GM21529 (cell line): ENCODE measurements around the gene SNORC.

ENCODE experiments used
- ATAC-seq: cut with Tn5 transposase; IDR thresholded peaks from one replicate; pipeline ENCODE4 v1.9.1; 2021; ENCODE audit not compliant: unreplicated experiment

Gene SNORC

GRCh38 chr2:232882085-232882484 is 12.0 kb downstream of the SNORC start:
- no peak for ATAC-seq

GRCh38 chr2:232882505-232883115 is 12.5 kb downstream of the SNORC start:
- ATAC-seq = no peak

- ATAC-seq = no peak
These were observed 13.2 kb downstream of the SNORC start for GRCh38 chr2:232883116-232883721.

GRCh38 chr2:232884001-232884421 is 13.9 kb downstream of the SNORC start:
- ATAC-seq = no peak

GRCh38 chr2:232884549-232885263 is 14.6 kb downstream of the SNORC start:
- no peak for ATAC-seq

GRCh38 chr2:232885264-232885961 is 15.3 kb downstream of the SNORC start:
- no peak for ATAC-seq

- no peak for ATAC-seq
These were observed 16.1 kb downstream of the SNORC start for GRCh38 chr2:232886176-232886575.

GRCh38 chr2:232886632-232887031 is 16.6 kb downstream of the SNORC start:
- no peak for ATAC-seq

- ATAC-seq = no peak
These were observed 17.2 kb downstream of the SNORC start for GRCh38 chr2:232887171-232887850.

- ATAC-seq = no peak
These were observed 18.2 kb downstream of the SNORC start for GRCh38 chr2:232888099-232888836.

GRCh38 chr2:232888839-232889529 is 18.9 kb downstream of the SNORC start:
- no peak for ATAC-seq

- ATAC-seq = no peak
These were observed 19.9 kb downstream of the SNORC start for GRCh38 chr2:232889876-232890401.

GRCh38 chr2:232890536-232890895 is 20.5 kb downstream of the SNORC start:
- ATAC-seq = no peak

GRCh38 chr2:232890896-232891601 is 21.0 kb downstream of the SNORC start:
- ATAC-seq = no peak

- ATAC-seq = no peak
These were observed 21.6 kb downstream of the SNORC start for GRCh38 chr2:232891621-232892071.

GRCh38 chr2:232892221-232892620 is 22.2 kb downstream of the SNORC start:
- no peak for ATAC-seq

GRCh38 chr2:232892843-232893242 is 22.8 kb downstream of the SNORC start:
- no peak for ATAC-seq

- no peak for ATAC-seq
These were observed 23.8 kb downstream of the SNORC start for GRCh38 chr2:232893834-232894233.

- ATAC-seq = no peak
These were observed 24.2 kb downstream of the SNORC start for GRCh38 chr2:232894251-232894650.
